HG02840 (cell line): ENCODE results near the gene CDKL5.

Experiments
- ATAC-seq: cut with Tn5 transposase; IDR thresholded peaks from one replicate; pipeline ENCODE4 v1.9.1; 2021; ENCODE audit warnings: mild to moderate bottlenecking, moderate library complexity, moderate number of reproducible peaks; ENCODE audit not compliant: unreplicated experiment, low FRiP score

The CDKL5 gene

GRCh38 chrX:18455384-18455783, 30.0 kb downstream of the CDKL5 start:
- no peak for ATAC-seq

GRCh38 chrX:18457000-18457399, 31.6 kb downstream of the CDKL5 start:
- no peak for ATAC-seq

- no peak for ATAC-seq
These were observed 36.0 kb downstream of the CDKL5 start for GRCh38 chrX:18461431-18461830.

GRCh38 chrX:18464499-18464898, 39.1 kb downstream of the CDKL5 start:
- ATAC-seq, result no peak

GRCh38 chrX:18465051-18465450, 39.6 kb downstream of the CDKL5 start:
- no peak for ATAC-seq

- no peak for ATAC-seq
These were observed 43.2 kb downstream of the CDKL5 start for GRCh38 chrX:18468599-18468998.

- no peak for ATAC-seq
These were observed 45.9 kb downstream of the CDKL5 start for GRCh38 chrX:18471296-18471695.

GRCh38 chrX:18490806-18491555, 65.6 kb downstream of the CDKL5 start:
- no peak for ATAC-seq

GRCh38 chrX:18491587-18492340, 66.4 kb downstream of the CDKL5 start:
- ATAC-seq, result no peak

- ATAC-seq, result no peak
These were observed 109.5 kb downstream of the CDKL5 start for GRCh38 chrX:18534949-18535348.

- no peak for ATAC-seq
These were observed 111.7 kb downstream of the CDKL5 start for GRCh38 chrX:18537068-18537467.

GRCh38 chrX:18537524-18537923, 112.1 kb downstream of the CDKL5 start:
- no peak for ATAC-seq

GRCh38 chrX:18542131-18542530, 116.7 kb downstream of the CDKL5 start:
- ATAC-seq, result no peak

GRCh38 chrX:18542905-18543304, 117.5 kb downstream of the CDKL5 start:
- no peak for ATAC-seq

GRCh38 chrX:18543738-18544137, 118.3 kb downstream of the CDKL5 start:
- no peak for ATAC-seq

GRCh38 chrX:18545771-18546170, 120.4 kb downstream of the CDKL5 start:
- no peak for ATAC-seq

GRCh38 chrX:18548996-18549395, 123.6 kb downstream of the CDKL5 start:
- no peak for ATAC-seq

GRCh38 chrX:18549643-18550042, 124.2 kb downstream of the CDKL5 start:
- ATAC-seq, result no peak

- no peak for ATAC-seq
These were observed 132.5 kb downstream of the CDKL5 start for GRCh38 chrX:18557879-18558278.

- no peak for ATAC-seq
These were observed 133.4 kb downstream of the CDKL5 start for GRCh38 chrX:18558799-18559198.

- no peak for ATAC-seq
These were observed 135.6 kb downstream of the CDKL5 start for GRCh38 chrX:18561020-18561419.

- no peak for ATAC-seq
These were observed 140.3 kb downstream of the CDKL5 start for GRCh38 chrX:18565727-18566126.
